Stimulated activated CD4-positive, alpha-beta T cell treated with anti-CD3 and anti-CD28 coated beads, Interleukin-15, amount 100 ng/mL, for 24 hours (primary cell): Measurements from ENCODE around the gene COL18A1.

Source experiments
- DNase-seq: peaks from one replicate; pipeline ENCODE4 v3.0.0-alpha.2; 2020

The COL18A1 gene

GRCh38 chr21:45383615-45384201 lies 21.3 kb upstream of the COL18A1 start:
- DNase-seq: no peak

- DNase-seq: no peak
Measured at GRCh38 chr21:45384656-45385548, 20.1 kb upstream of the COL18A1 start.

- no peak for DNase-seq
Measured at GRCh38 chr21:45385549-45386050, 19.4 kb upstream of the COL18A1 start.

GRCh38 chr21:45386336-45386727 lies 18.6 kb upstream of the COL18A1 start:
- DNase-seq: no peak

GRCh38 chr21:45386728-45387371 lies 18.1 kb upstream of the COL18A1 start:
- DNase-seq: no peak

GRCh38 chr21:45387506-45387905 lies 17.5 kb upstream of the COL18A1 start:
- DNase-seq: no peak

GRCh38 chr21:45388011-45388521 lies 16.9 kb upstream of the COL18A1 start:
- no peak for DNase-seq

- no peak for DNase-seq
Measured at GRCh38 chr21:45388611-45389296, 16.2 kb upstream of the COL18A1 start.

GRCh38 chr21:45390121-45390751 lies 14.7 kb upstream of the COL18A1 start:
- no peak for DNase-seq

GRCh38 chr21:45390831-45391742 lies 13.9 kb upstream of the COL18A1 start:
- DNase-seq: no peak

GRCh38 chr21:45391743-45392572 lies 13.0 kb upstream of the COL18A1 start:
- DNase-seq: no peak

GRCh38 chr21:45392573-45392971 lies 12.4 kb upstream of the COL18A1 start:
- DNase-seq: no peak

GRCh38 chr21:45393021-45393420 lies 11.9 kb upstream of the COL18A1 start:
- no peak for DNase-seq

- no peak for DNase-seq
Measured at GRCh38 chr21:45393833-45394638, 10.9 kb upstream of the COL18A1 start.

- no peak for DNase-seq
Measured at GRCh38 chr21:45396620-45396995, 8.4 kb upstream of the COL18A1 start.

- no peak for DNase-seq
Measured at GRCh38 chr21:45397381-45397780, 7.6 kb upstream of the COL18A1 start.

- no peak for DNase-seq
Measured at GRCh38 chr21:45401054-45401518, 3.9 kb upstream of the COL18A1 start.

GRCh38 chr21:45401916-45402900 lies 2.8 kb upstream of the COL18A1 start:
- DNase-seq: no peak
